Medulla oblongata (tissue), 1 donor: Measurements from ENCODE around the gene BLOC1S3.

Experiments
- DNase-seq: peaks from one replicate; pipeline ENCODE4 v3.0.0-alpha.2; 2015; ENCODE audit errors: extremely low spot score

Gene BLOC1S3

GRCh38 chr19:45161738-45162607 lies 16.6 kb upstream of the BLOC1S3 start:
- DNase-seq = peak; percentile 12

- DNase-seq = no peak
Observed at GRCh38 chr19:45162608-45163143, 15.9 kb upstream of the BLOC1S3 start.

- DNase-seq = no peak
Observed at GRCh38 chr19:45163156-45163555, 15.4 kb upstream of the BLOC1S3 start.

- no peak for DNase-seq
Observed at GRCh38 chr19:45163751-45164460, 14.7 kb upstream of the BLOC1S3 start.

GRCh38 chr19:45164577-45165335 lies 13.8 kb upstream of the BLOC1S3 start:
- no peak for DNase-seq

- DNase-seq = no peak
Observed at GRCh38 chr19:45166723-45167252, 11.8 kb upstream of the BLOC1S3 start.

GRCh38 chr19:45168767-45169351 lies 9.7 kb upstream of the BLOC1S3 start:
- DNase-seq = no peak

- no peak for DNase-seq
Observed at GRCh38 chr19:45169602-45170001, 9.0 kb upstream of the BLOC1S3 start.

- no peak for DNase-seq
Observed at GRCh38 chr19:45170146-45171106, 8.2 kb upstream of the BLOC1S3 start.

GRCh38 chr19:45171211-45171623 lies 7.4 kb upstream of the BLOC1S3 start:
- DNase-seq = no peak

- DNase-seq = no peak
Observed at GRCh38 chr19:45172173-45172572, 6.4 kb upstream of the BLOC1S3 start.

- no peak for DNase-seq
Observed at GRCh38 chr19:45172611-45173208, 5.9 kb upstream of the BLOC1S3 start.

- no peak for DNase-seq
Observed at GRCh38 chr19:45173816-45174215, 4.8 kb upstream of the BLOC1S3 start.

- DNase-seq = no peak
Observed at GRCh38 chr19:45175515-45176345, 2.9 kb upstream of the BLOC1S3 start.

- no peak for DNase-seq
Observed at GRCh38 chr19:45177817-45178261, 745 bp upstream of the BLOC1S3 start, which contains the start of gene TRAPPC6A. Gene TRAPPC6A (minus strand): TSS chr19:45178237. CDS start chr19:45178218, 19 bp downstream.

- no peak for DNase-seq
Observed at GRCh38 chr19:45179072-45179891, 698 bp downstream of the BLOC1S3 start.

- no peak for DNase-seq
Observed at GRCh38 chr19:45179892-45180370, 1.3 kb downstream of the BLOC1S3 start.

GRCh38 chr19:45180936-45181335 lies 2.4 kb downstream of the BLOC1S3 start:
- no peak for DNase-seq
